Hepatocyte (in vitro differentiated cells): ENCODE data around the gene TGM4. TPM values are rescaled to one million over a fixed set of nuclear protein-coding genes. Genes with fewer than 3 reads are reported as not detected.

ENCODE experiments used
- DNase-seq: peaks from one replicate; pipeline ENCODE4 v3.0.0-alpha.2; 2016; ENCODE audit warnings: low spot score
- H2AFZ ChIP-seq: fragments of 200-600 bp; sonication (generic); 2 replicates; pipeline ENCODE4 v1.6.0; 2016; ENCODE audit warnings: antibody characterized with exemption, mild to moderate bottlenecking
- H3K27ac ChIP-seq: fragments of 200-600 bp; sonication (generic); 2 replicates; pipeline ENCODE4 v1.5.1; 2016; ENCODE audit warnings: mild to moderate bottlenecking
- H3K27me3 ChIP-seq: fragments of 200-600 bp; sonication (generic); 2 replicates; pipeline ENCODE4 v1.6.1; 2016
- H3K36me3 ChIP-seq: fragments of 200-600 bp; sonication (generic); replicated peaks from 2 replicates; pipeline ENCODE4 v1.5.1; 2016; ENCODE audit warnings: low read depth; ENCODE audit not compliant: insufficient read depth
- H3K4me1 ChIP-seq: fragments of 200-600 bp; sonication (generic); 2 replicates; pipeline ENCODE4 v1.5.1; 2016; ENCODE audit warnings: mild to moderate bottlenecking, moderate library complexity; ENCODE audit not compliant: insufficient read depth
- H3K4me2 ChIP-seq: fragments of 200-600 bp; sonication (generic); 2 replicates; pipeline ENCODE4 v1.6.0; 2016
- H3K4me3 ChIP-seq: fragments of 200-600 bp; sonication (generic); 2 replicates; pipeline ENCODE4 v1.5.1; 2016; ENCODE audit warnings: mild to moderate bottlenecking
- H3K79me2 ChIP-seq: fragments of 200-600 bp; sonication (generic); 2 replicates; pipeline ENCODE4 v1.6.0; 2017; ENCODE audit warnings: mild to moderate bottlenecking
- H3K9me2 ChIP-seq: fragments of 200-600 bp; sonication (generic); replicated peaks from 2 replicates; pipeline ENCODE4 v1.6.0; 2017; ENCODE audit warnings: mild to moderate bottlenecking; ENCODE audit not compliant: insufficient read depth
- H3K9me3 ChIP-seq: fragments of 200-600 bp; sonication (generic); 2 replicates; pipeline ENCODE4 v1.5.1; 2016; ENCODE audit warnings: low read depth, mild to moderate bottlenecking
- H4K20me1 ChIP-seq: fragments of 200-600 bp; sonication (generic); 2 replicates; pipeline ENCODE4 v1.6.0; 2016; ENCODE audit warnings: mild to moderate bottlenecking; ENCODE audit not compliant: insufficient read depth, poor library complexity, severe bottlenecking
- CTCF ChIP-seq: fragments of 200-600 bp; sonication (generic); IDR thresholded peaks from 2 replicates; pipeline ENCODE4 v1.5.1; 2016; ENCODE audit warnings: antibody characterized with exemption, mild to moderate bottlenecking; ENCODE audit not compliant: poor library complexity
- EZH2 ChIP-seq: fragments of 200-600 bp; sonication (generic); IDR thresholded peaks from 2 replicates; pipeline ENCODE4 v1.6.1; 2016; ENCODE audit warnings: antibody characterized with exemption, mild to moderate bottlenecking, borderline replicate concordance
- EZH2phosphoT487 ChIP-seq: fragments of 200-600 bp; sonication (generic); IDR thresholded peaks from one replicate; pipeline ENCODE4 v1.6.1; 2018; ENCODE audit warnings: antibody characterized with exemption, mild to moderate bottlenecking, low read depth, moderate library complexity; ENCODE audit not compliant: unreplicated experiment, severe bottlenecking
- WGBS: methylation state at CpG from one replicate; pipeline ENCODE4 v1.1.6; 2016; ENCODE audit warnings: low lambda C conversion rate; ENCODE audit errors: missing lambda C conversion rate; 5-methylcytosine and 5-hydroxymethylcytosine counted together
- polyA plus RNA-seq: library from polyadenylated mRNA; unstranded; fragments of >200 nt; fragmentation: Nextera tagmentation; extraction: Ambion mirVana; gene quantifications from 2 replicates; pipeline ENCODE4 v1.2.1, GENCODE V29; 2016
- total RNA-seq: library from RNA; depleted of rRNA; stranded (reverse); fragments of >200 nt; gene quantifications from 2 replicates; pipeline ENCODE4 v1.2.3, GENCODE V29; 2014

TGM4 gene
- total and polyA plus RNA-seq, 2 experiments from 2014 or later = 0.43 TPM; not detected in 1

GRCh38 chr3:44930911-44931310 is 56.5 kb downstream of the TGM4 start:
- H3K27ac ChIP-seq = no peak overlapping the region
- H3K4me3 ChIP-seq = no peak overlapping the region
- no peak for TF ChIP-seq EZH2
- no peak for TF ChIP-seq CTCF
- no peak for TF ChIP-seq EZH2phosphoT487
- H3K79me2 ChIP-seq = no peaks in the 10 kb centered on the region
- no peaks in the 10 kb centered on the region for H3K9me3 ChIP-seq
- DNase-seq = no peak
- H3K36me3 ChIP-seq = no peaks in the 10 kb centered on the region
- H4K20me1 ChIP-seq = no peaks in the 10 kb centered on the region
- H3K27me3 ChIP-seq = no peaks in the 10 kb centered on the region
- H2AFZ ChIP-seq = no peak overlapping the region
- 97% methylated on average over 2 of the region's 2 CpGs for WGBS
- no peaks in the 10 kb centered on the region for H3K4me1 ChIP-seq
- H3K4me2 ChIP-seq = no peak overlapping the region
- H3K9me2 ChIP-seq = no peaks in the 10 kb centered on the region

DNA sequence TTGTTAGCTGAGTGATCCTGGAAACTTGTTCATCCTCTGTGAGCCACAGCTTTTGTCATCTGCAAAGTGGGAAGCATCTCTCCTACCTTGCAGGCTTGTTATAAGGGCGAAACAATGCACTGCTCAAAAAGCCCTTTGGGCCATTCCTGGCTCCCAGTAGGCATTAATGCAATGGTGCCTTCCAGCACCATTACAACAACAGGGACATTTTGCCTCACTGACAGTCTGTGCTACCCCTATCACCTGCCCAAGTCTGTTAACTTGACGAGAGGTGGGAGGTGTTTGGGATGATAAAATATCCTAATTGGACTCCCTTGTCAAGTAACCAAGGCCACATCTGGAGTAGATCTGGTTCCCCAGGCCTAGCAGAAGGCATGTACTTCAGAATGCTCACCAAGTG is 57.4 kb downstream of the TGM4 start:
- DNase-seq = no peak
- H3K36me3 ChIP-seq = no peaks in the 10 kb centered on the region
- no peak overlapping the region for H2AFZ ChIP-seq
- WGBS = 90% methylated on average over 2 of the region's 2 CpGs
- no peaks in the 10 kb centered on the region for H3K79me2 ChIP-seq
- no peaks in the 10 kb centered on the region for H3K9me3 ChIP-seq
- TF ChIP-seq EZH2phosphoT487 = no peak
- no peak for TF ChIP-seq EZH2
- TF ChIP-seq CTCF = no peak
- no peak overlapping the region for H3K4me3 ChIP-seq
- H3K27me3 ChIP-seq = no peaks in the 10 kb centered on the region
- no peak overlapping the region for H3K27ac ChIP-seq
- no peak overlapping the region for H3K4me2 ChIP-seq
- no peaks in the 10 kb centered on the region for H4K20me1 ChIP-seq
- no peaks in the 10 kb centered on the region for H3K9me2 ChIP-seq
- H3K4me1 ChIP-seq = no peaks in the 10 kb centered on the region

GRCh38 chr3:44932271-44932670 is 57.9 kb downstream of the TGM4 start:
- no peaks in the 10 kb centered on the region for H3K36me3 ChIP-seq
- no peaks in the 10 kb centered on the region for H4K20me1 ChIP-seq
- H3K27ac ChIP-seq = no peak overlapping the region
- no peaks in the 10 kb centered on the region for H3K9me2 ChIP-seq
- 76% methylated on average over 2 of the region's 2 CpGs for WGBS
- no peak overlapping the region for H3K4me2 ChIP-seq
- no peak overlapping the region for H2AFZ ChIP-seq
- H3K4me1 ChIP-seq = no peaks in the 10 kb centered on the region
- H3K79me2 ChIP-seq = no peaks in the 10 kb centered on the region
- H3K9me3 ChIP-seq = no peaks in the 10 kb centered on the region
- H3K4me3 ChIP-seq = no peak overlapping the region
- no peak for TF ChIP-seq EZH2phosphoT487
- TF ChIP-seq EZH2 = no peak
- TF ChIP-seq CTCF = no peak
- no peak for DNase-seq
- no peaks in the 10 kb centered on the region for H3K27me3 ChIP-seq
